OCI-LY7 (cell line): ENCODE data around the gene HNRNPL. TPM values are rescaled to one million over a fixed set of nuclear protein-coding genes. Genes with fewer than 3 reads are reported as not detected.
"Not testable (repeated sequence)": the region's sequence is repeated elsewhere in the genome, so short reads cannot be mapped to it uniquely, and the experiment has no call there.

Source experiments
- BruUV-seq: library from RNA; stranded (reverse); fragments of 400-500 nt; replicated peaks from 2 replicates; lab custom pipeline; 2021; lab: Mats Ljungman, UMichigan
- CTCF ChIA-PET: fragments of 300-600 bp; sonication (Branson Sonifier 250); formaldehyde crosslinking; loops from one replicate; lab custom pipeline; 2022; ENCODE audit warnings: antibody characterized with exemption; ENCODE audit not compliant: unreplicated experiment; lab: Charles Lee
- POLR2A ChIA-PET: fragments of 300-600 bp; sonication (Branson Sonifier 250); formaldehyde crosslinking; loops from one replicate; lab custom pipeline; 2022; ENCODE audit warnings: antibody characterized with exemption; lab: Charles Lee
- DNase-seq: peaks from one replicate; pipeline ENCODE4 v3.0.0-alpha.2; 2015; ENCODE audit warnings: low spot score
- H2AFZ ChIP-seq: fragments of 200-600 bp; sonication (generic), shearing (Covaris generic); 2 replicates; pipeline ENCODE4 v1.6.1; 2014; ENCODE audit warnings: mild to moderate bottlenecking, antibody characterized with exemption, low read length, moderate library complexity
- H3K27ac ChIP-seq: fragments of 200-600 bp; sonication (generic); 2 replicates; pipeline ENCODE4 v1.5.1; 2014; ENCODE audit warnings: mixed run types, low read depth, mild to moderate bottlenecking, moderate library complexity, low read length, inconsistent platforms; ENCODE audit not compliant: poor library complexity, severe bottlenecking
- H3K36me3 ChIP-seq: fragments of 200-600 bp; sonication (generic); 2 replicates; pipeline ENCODE4 v1.6.1; 2014; ENCODE audit warnings: mild to moderate bottlenecking, antibody characterized with exemption, low read length, moderate library complexity, mixed read lengths; ENCODE audit not compliant: insufficient read depth
- H3K4me1 ChIP-seq: fragments of 200-600 bp; sonication (generic); 2 replicates; pipeline ENCODE4 v1.5.1; 2014; ENCODE audit warnings: mild to moderate bottlenecking, low read length; ENCODE audit not compliant: insufficient read depth, poor library complexity, severe bottlenecking
- H3K4me2 ChIP-seq: fragments of 200-600 bp; sonication (generic); 2 replicates; pipeline ENCODE4 v1.6.1; 2014; ENCODE audit warnings: mild to moderate bottlenecking, low read length
- H3K4me3 ChIP-seq: fragments of 200-600 bp; sonication (generic); 2 replicates; pipeline ENCODE4 v1.5.1; 2014; ENCODE audit warnings: mild to moderate bottlenecking, low read depth, low read length; ENCODE audit not compliant: poor library complexity, severe bottlenecking
- H3K79me2 ChIP-seq: fragments of 200-600 bp; sonication (generic); 2 replicates; pipeline ENCODE4 v1.6.1; 2016; ENCODE audit warnings: low read depth, mild to moderate bottlenecking, low read length, moderate library complexity, mixed read lengths; ENCODE audit not compliant: insufficient read depth
- H3K9me2 ChIP-seq: fragments of 200-600 bp; sonication (generic); 2 replicates; pipeline ENCODE4 v1.6.1; 2016; ENCODE audit warnings: mild to moderate bottlenecking, low read length, mixed read lengths; ENCODE audit not compliant: insufficient read depth
- H3K9me3 ChIP-seq: fragments of 200-600 bp; sonication (generic); 2 replicates; pipeline ENCODE4 v1.6.1; 2014; ENCODE audit warnings: mild to moderate bottlenecking, mixed run types, low read length, mixed read lengths
- H4K20me1 ChIP-seq: fragments of 200-600 bp; sonication (generic); 2 replicates; pipeline ENCODE4 v1.6.1; 2014; ENCODE audit warnings: mild to moderate bottlenecking, antibody characterized with exemption, low read length, moderate library complexity, mixed read lengths; ENCODE audit not compliant: insufficient read depth
- EZH2phosphoT487 ChIP-seq: fragments of 200-600 bp; sonication (generic); IDR thresholded peaks from 2 replicates; pipeline ENCODE4 v1.6.1; 2018; ENCODE audit warnings: low read depth, borderline replicate concordance, mild to moderate bottlenecking, mixed run types, antibody characterized with exemption, low read length, moderate library complexity, mixed read lengths
- intact Hi-C: fragments of 100-400 bp; cut with micrococcal nuclease; formaldehyde crosslinking; loops from one replicate; pipeline ENCODE4 v1.10.0; 2022; ENCODE audit not compliant: unreplicated experiment
- total RNA-seq, 2 experiments: library from RNA; depleted of rRNA in 1 of 2; stranded (reverse); fragments of >200 nt in 1 of 2; shearing (Covaris generic) in 1 of 2; gene quantifications; 2 replicates each; pipeline ENCODE4 v1.2.3, GENCODE V29; 2014 to 2022
- TF ChIP-seq, protein P1 (sequence below): fragments of 200-600 bp; sonication (generic); conservative IDR thresholded peaks from 2 replicates; pipeline ENCODE4 v1.5.1; 2014; ENCODE audit warnings: mild to moderate bottlenecking, antibody characterized with exemption, low read length, moderate library complexity, mixed read lengths

HNRNPL gene
- total RNA-seq, 2 experiments from 2014 or later, result 263 to 655 TPM

DNA sequence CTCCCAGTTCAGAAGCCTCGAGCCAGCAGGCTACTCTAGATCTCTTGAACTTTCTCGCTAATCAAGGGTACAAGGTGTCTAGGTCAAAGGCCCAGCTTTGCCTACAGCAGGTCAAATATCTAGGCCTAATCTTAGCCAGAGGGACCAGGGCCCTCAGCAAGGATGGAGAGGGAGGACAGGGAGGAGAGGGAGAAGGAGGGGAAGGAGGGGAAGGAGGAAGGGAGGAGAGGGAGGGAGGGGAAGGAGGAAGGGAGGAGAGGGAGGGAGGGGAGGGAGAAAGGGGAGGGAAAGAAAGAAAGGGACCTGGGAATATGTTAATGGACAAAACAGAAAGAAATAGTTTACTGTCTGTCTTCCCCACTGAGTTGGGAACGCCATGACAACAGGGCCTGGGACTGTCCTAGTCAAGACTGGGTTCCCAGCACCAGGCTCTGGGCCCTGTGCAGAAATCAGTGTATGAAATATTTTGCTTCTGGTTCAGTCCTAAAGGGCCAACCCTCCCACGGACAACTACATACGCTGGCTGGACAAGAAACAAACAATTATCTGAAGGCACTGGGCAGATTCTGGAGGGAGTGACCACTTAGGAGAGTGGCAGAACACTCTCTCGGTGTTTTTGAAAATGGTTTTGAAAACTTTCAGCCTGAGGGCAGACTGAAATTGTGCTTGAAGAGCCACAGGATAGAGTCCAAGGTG is 22.8 kb downstream of the HNRNPL start:
- Histone ChIP-seq H3K79me2 (peaks cover 7% of the 10 kb centered on the region; the same call in 1 of the 2 replicates), H3K9me3 (no peaks in the 10 kb centered on the region), H3K27ac (no peak overlapping the region), H3K4me1 (peaks cover 12% of the 10 kb centered on the region), H3K4me2 (no peak overlapping the region), H3K4me3 (no peak overlapping the region), H2AFZ (no peak overlapping the region), H4K20me1 (no peaks in the 10 kb centered on the region), H3K36me3 (peaks cover 37% of the 10 kb centered on the region), H3K9me2 (no peaks in the 10 kb centered on the region)
- CTCF ChIA-PET, result no interaction called here
- POLR2A ChIA-PET, result no interaction called here
- TF ChIP-seq EZH2phosphoT487, result no peak
- TF ChIP-seq, protein P1, sequence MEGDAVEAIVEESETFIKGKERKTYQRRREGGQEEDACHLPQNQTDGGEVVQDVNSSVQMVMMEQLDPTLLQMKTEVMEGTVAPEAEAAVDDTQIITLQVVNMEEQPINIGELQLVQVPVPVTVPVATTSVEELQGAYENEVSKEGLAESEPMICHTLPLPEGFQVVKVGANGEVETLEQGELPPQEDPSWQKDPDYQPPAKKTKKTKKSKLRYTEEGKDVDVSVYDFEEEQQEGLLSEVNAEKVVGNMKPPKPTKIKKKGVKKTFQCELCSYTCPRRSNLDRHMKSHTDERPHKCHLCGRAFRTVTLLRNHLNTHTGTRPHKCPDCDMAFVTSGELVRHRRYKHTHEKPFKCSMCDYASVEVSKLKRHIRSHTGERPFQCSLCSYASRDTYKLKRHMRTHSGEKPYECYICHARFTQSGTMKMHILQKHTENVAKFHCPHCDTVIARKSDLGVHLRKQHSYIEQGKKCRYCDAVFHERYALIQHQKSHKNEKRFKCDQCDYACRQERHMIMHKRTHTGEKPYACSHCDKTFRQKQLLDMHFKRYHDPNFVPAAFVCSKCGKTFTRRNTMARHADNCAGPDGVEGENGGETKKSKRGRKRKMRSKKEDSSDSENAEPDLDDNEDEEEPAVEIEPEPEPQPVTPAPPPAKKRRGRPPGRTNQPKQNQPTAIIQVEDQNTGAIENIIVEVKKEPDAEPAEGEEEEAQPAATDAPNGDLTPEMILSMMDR, result no peak
- intact Hi-C loops, result no loop called here
- BruUV-seq, result no TSS peak
- no peak for DNase-seq

DNA sequence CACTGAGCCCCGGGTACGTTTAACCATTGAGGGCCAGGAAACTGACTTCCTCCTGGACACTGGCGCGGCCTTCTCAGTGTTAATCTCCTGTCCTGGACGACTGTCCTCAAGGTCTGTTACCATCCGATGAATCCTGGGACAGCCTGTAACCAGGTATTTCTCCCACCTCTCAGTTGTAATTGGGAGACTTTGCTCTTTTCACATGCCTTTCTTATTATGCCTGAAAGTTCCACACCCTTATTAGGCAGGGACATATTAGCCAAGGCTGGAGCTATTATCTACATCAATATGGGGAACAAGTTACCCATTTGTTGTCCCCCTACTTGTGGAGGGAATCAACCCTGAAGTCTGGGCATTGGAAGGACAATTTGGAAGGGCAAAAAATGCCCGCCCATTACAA is 23.9 kb downstream of the HNRNPL start:
- H3K9me2 ChIP-seq, H4K20me1 ChIP-seq, CTCF ChIA-PET, H3K4me1 ChIP-seq, H3K9me3 ChIP-seq, H3K4me3 ChIP-seq, H3K4me2 ChIP-seq, BruUV-seq, H3K27ac ChIP-seq, H3K79me2 ChIP-seq, H2AFZ ChIP-seq, intact Hi-C loops, DNase-seq, POLR2A ChIA-PET: not testable (repeated sequence)
- H3K36me3 ChIP-seq, result peaks cover 37% of the 10 kb centered on the region

DNA sequence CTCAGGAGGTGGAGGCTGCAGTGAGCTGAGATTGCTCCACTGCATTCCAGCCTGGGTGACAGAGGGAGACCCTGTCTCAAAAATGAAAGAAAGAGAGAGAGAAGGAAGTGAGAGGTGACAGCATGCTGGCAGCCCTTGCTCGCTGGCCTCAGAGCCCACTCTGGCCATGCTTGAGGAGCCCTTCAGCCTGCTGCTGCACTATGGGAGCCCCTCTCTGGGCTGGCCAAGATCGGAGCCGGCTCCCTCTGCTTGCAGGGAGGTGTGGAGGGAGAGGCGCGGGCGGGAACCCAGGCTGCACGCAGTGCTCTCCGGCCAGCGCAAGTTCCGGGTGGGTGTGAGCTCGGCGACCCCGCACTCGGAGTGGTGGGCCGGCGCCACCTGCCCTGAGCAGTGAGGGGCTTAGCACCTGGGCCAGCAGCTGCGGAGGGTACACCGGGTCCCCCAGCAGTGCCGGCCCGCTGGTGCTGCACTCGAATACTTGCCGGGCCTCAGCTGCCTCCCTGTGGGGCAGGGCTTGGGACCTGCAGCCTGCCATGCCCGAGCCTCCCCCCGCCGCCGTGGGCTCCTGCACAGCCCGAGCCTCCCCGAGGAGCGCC is 28.5 kb downstream of the HNRNPL start:
- intact Hi-C loops, H3K36me3 ChIP-seq, H3K4me1 ChIP-seq, H3K79me2 ChIP-seq, H3K9me3 ChIP-seq, DNase-seq, H3K4me2 ChIP-seq, CTCF ChIA-PET, H3K27ac ChIP-seq, BruUV-seq, H3K4me3 ChIP-seq, H4K20me1 ChIP-seq, H2AFZ ChIP-seq, H3K9me2 ChIP-seq: not testable (repeated sequence)
- POLR2A ChIA-PET, result interaction anchor here (0.6 kb wide), 1 partner anchor 184 kb away, joined by 3 read pairs; no protein-coding TSS in a partner anchor
